WTC11 (cell line): ENCODE results near the gene RYR2. TPM values are rescaled to one million over a fixed set of nuclear protein-coding genes. Genes with fewer than 3 reads are reported as not detected.

ENCODE experiments used
- ATAC-seq: fragments of 200-7000 bp; cut with Tn5 transposase; 2 replicates; pipeline ENCODE4 v1.10.0; 2021; ENCODE audit warnings: mild to moderate bottlenecking, moderate library complexity
- CTCF ChIA-PET: fragments of 300-600 bp; sonication (Branson Sonifier 250); formaldehyde crosslinking; loops from one replicate; lab custom pipeline; 2021; ENCODE audit warnings: antibody characterized with exemption; lab: Charles Lee
- POLR2A ChIA-PET: fragments of 350-600 bp; sonication (Branson Sonifier 250); formaldehyde crosslinking; loops from one replicate; lab custom pipeline; 2021; ENCODE audit warnings: antibody characterized with exemption; lab: Charles Lee
- DNase-seq: peaks from one replicate; pipeline ENCODE4 v3.0.0; 2021; ENCODE audit warnings: low spot score
- H3K27ac Mint-ChIP-seq: 2 replicates; pipeline ENCODE4 v1.8.0; 2021; ENCODE audit warnings: mixed read lengths
- H3K27me3 Mint-ChIP-seq: 2 replicates; pipeline ENCODE4 v1.8.0; 2021; ENCODE audit warnings: low read depth, mild to moderate bottlenecking, moderate library complexity, mixed read lengths
- H3K36me3 Mint-ChIP-seq: 2 replicates; pipeline ENCODE4 v1.8.0; 2021; ENCODE audit warnings: mixed read lengths
- H3K4me1 Mint-ChIP-seq: 2 replicates; pipeline ENCODE4 v1.8.0; 2022; ENCODE audit warnings: mixed read lengths
- H3K4me3 Mint-ChIP-seq: 2 replicates; pipeline ENCODE4 v1.8.0; 2021; ENCODE audit warnings: mild to moderate bottlenecking, moderate library complexity, mixed read lengths
- H3K9me3 Mint-ChIP-seq: 2 replicates; pipeline ENCODE4 v1.8.0; 2021; ENCODE audit warnings: mixed read lengths
- CREM ChIP-seq: sonication (generic); formaldehyde crosslinking; IDR thresholded peaks from 2 replicates; pipeline ENCODE4 v1.8.1; 2022; ENCODE audit warnings: mild to moderate bottlenecking, missing genetic modification reagents, moderate library complexity
- FOXJ3 ChIP-seq: sonication (generic); formaldehyde crosslinking; IDR thresholded peaks from 2 replicates; pipeline ENCODE4 v1.9.0; 2021; ENCODE audit warnings: missing genetic modification reagents, mild to moderate bottlenecking, borderline replicate concordance
- GRHL2 ChIP-seq: fragments of 250-450 bp; sonication (Bioruptor Pico); IDR thresholded peaks from 2 replicates; pipeline ENCODE4 v1.8.0; 2022; ENCODE audit warnings: mild to moderate bottlenecking, moderate library complexity; ENCODE audit not compliant: insufficient replicate concordance, severe bottlenecking
- GTF2I ChIP-seq: fragments of 250-450 bp; sonication (Bioruptor Pico); conservative IDR thresholded peaks from 2 replicates; pipeline ENCODE4 v1.4.0; 2021; ENCODE audit warnings: mild to moderate bottlenecking
- JUN ChIP-seq: sonication (generic); formaldehyde crosslinking; IDR thresholded peaks from 2 replicates; pipeline ENCODE4 v1.8.0; 2023; ENCODE audit warnings: mild to moderate bottlenecking, missing genetic modification reagents
- MXD4 ChIP-seq: fragments of 250-450 bp; sonication (Bioruptor Pico); IDR thresholded peaks from 2 replicates; pipeline ENCODE4 v1.8.0; 2021; ENCODE audit warnings: mild to moderate bottlenecking, moderate library complexity, borderline replicate concordance
- NR1H2 ChIP-seq: sonication (generic); formaldehyde crosslinking; IDR thresholded peaks from 2 replicates; pipeline ENCODE4 v1.9.0; 2021; ENCODE audit warnings: mild to moderate bottlenecking, moderate library complexity, missing genetic modification reagents
- NR2C2 ChIP-seq: sonication (generic); formaldehyde crosslinking; IDR thresholded peaks from 2 replicates; pipeline ENCODE4 v1.8.0; 2022; ENCODE audit warnings: mild to moderate bottlenecking, missing genetic modification reagents
- OVOL2 ChIP-seq: fragments of 250-450 bp; sonication (Bioruptor Pico); IDR thresholded peaks from 2 replicates; pipeline ENCODE4 v1.9.0; 2021; ENCODE audit warnings: mild to moderate bottlenecking, borderline replicate concordance
- TEAD4 ChIP-seq: sonication (generic); formaldehyde crosslinking; IDR thresholded peaks from 2 replicates; pipeline ENCODE4 v1.8.0; 2022; ENCODE audit warnings: mild to moderate bottlenecking, missing genetic modification reagents
- ZBTB21 ChIP-seq: sonication (generic); formaldehyde crosslinking; IDR thresholded peaks from 2 replicates; pipeline ENCODE4 v1.8.1; 2023; ENCODE audit warnings: mild to moderate bottlenecking, missing genetic modification reagents, borderline replicate concordance
- ZNF121 ChIP-seq: sonication (generic); formaldehyde crosslinking; IDR thresholded peaks from 2 replicates; pipeline ENCODE4 v1.8.0; 2023; ENCODE audit warnings: missing genetic modification reagents
- ZNF219 ChIP-seq: sonication (generic); formaldehyde crosslinking; IDR thresholded peaks from 2 replicates; pipeline ENCODE4 v1.8.0; 2023; ENCODE audit warnings: missing genetic modification reagents, mild to moderate bottlenecking, borderline replicate concordance
- ZNF263 ChIP-seq: sonication (generic); formaldehyde crosslinking; IDR thresholded peaks from 2 replicates; pipeline ENCODE4 v1.8.1; 2022; ENCODE audit warnings: low read depth, mild to moderate bottlenecking, moderate library complexity, missing genetic modification reagents
- total RNA-seq: library from RNA; stranded (reverse); gene quantifications from 3 replicates; pipeline ENCODE4 v1.2.3, GENCODE V29; 2021
- TF ChIP-seq, protein P1 (sequence below): sonication (generic); formaldehyde crosslinking; IDR thresholded peaks from 2 replicates; pipeline ENCODE4 v1.8.0; 2023; ENCODE audit warnings: missing genetic modification reagents, mild to moderate bottlenecking, borderline replicate concordance
- TF ChIP-seq, protein P2 (sequence below): sonication (generic); formaldehyde crosslinking; conservative IDR thresholded peaks from 2 replicates; pipeline ENCODE4 v1.8.1; 2023; ENCODE audit warnings: mild to moderate bottlenecking, low read depth, missing genetic modification reagents, moderate library complexity
- TF ChIP-seq, protein P3 (sequence below): sonication (generic); formaldehyde crosslinking; conservative IDR thresholded peaks from 2 replicates; pipeline ENCODE4 v1.8.1; 2022; ENCODE audit warnings: mild to moderate bottlenecking, missing genetic modification reagents
- TF ChIP-seq, protein P4 (sequence below): fragments of 250-450 bp; sonication (Bioruptor Pico); IDR thresholded peaks from 2 replicates; pipeline ENCODE4 v1.9.0; 2021; ENCODE audit warnings: moderate library complexity, mild to moderate bottlenecking, inconsistent platforms, borderline replicate concordance
- TF ChIP-seq, protein P5 (sequence below): sonication (generic); formaldehyde crosslinking; IDR thresholded peaks from 2 replicates; pipeline ENCODE4 v1.8.1; 2023; ENCODE audit warnings: mild to moderate bottlenecking, missing genetic modification reagents, moderate library complexity
- TF ChIP-seq, protein P6 (sequence below): fragments of 200-600 bp; IDR thresholded peaks from 2 replicates; pipeline ENCODE4 v1.8.0; 2022; ENCODE audit warnings: antibody characterized with exemption
- TF ChIP-seq, protein P7 (sequence below): sonication (generic); formaldehyde crosslinking; IDR thresholded peaks from 2 replicates; pipeline ENCODE4 v1.8.1; 2022; ENCODE audit warnings: low read depth, missing genetic modification reagents, borderline replicate concordance
- TF ChIP-seq, protein P8 (sequence below): sonication (generic); formaldehyde crosslinking; IDR thresholded peaks from 2 replicates; pipeline ENCODE4 v1.8.0; 2022; ENCODE audit warnings: mild to moderate bottlenecking, missing genetic modification reagents

RYR2 gene
- total RNA-seq, 1 experiment from 2014 or later: 7.9 TPM

DNA sequence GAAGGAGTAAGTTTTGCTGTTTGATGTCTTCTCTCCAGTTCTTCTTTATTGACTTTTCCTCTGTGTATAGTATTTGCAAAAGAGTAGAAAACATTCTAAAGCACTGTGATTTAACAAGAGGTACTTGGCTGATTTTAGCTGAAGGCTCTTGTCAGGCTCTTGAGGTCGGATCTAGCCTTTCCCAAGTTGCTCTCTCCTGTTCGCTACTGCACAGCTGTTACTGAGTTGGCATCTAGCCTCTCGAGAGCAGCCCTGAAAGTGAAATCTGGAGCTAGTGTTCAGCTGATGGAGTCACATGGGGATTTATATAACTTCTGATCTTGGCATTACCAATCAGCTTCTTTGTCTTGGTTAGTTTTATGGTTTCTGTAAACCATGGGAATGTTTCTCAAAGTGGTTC is 193.1 kb downstream of the RYR2 start (continued):
- TF ChIP-seq, protein P1, sequence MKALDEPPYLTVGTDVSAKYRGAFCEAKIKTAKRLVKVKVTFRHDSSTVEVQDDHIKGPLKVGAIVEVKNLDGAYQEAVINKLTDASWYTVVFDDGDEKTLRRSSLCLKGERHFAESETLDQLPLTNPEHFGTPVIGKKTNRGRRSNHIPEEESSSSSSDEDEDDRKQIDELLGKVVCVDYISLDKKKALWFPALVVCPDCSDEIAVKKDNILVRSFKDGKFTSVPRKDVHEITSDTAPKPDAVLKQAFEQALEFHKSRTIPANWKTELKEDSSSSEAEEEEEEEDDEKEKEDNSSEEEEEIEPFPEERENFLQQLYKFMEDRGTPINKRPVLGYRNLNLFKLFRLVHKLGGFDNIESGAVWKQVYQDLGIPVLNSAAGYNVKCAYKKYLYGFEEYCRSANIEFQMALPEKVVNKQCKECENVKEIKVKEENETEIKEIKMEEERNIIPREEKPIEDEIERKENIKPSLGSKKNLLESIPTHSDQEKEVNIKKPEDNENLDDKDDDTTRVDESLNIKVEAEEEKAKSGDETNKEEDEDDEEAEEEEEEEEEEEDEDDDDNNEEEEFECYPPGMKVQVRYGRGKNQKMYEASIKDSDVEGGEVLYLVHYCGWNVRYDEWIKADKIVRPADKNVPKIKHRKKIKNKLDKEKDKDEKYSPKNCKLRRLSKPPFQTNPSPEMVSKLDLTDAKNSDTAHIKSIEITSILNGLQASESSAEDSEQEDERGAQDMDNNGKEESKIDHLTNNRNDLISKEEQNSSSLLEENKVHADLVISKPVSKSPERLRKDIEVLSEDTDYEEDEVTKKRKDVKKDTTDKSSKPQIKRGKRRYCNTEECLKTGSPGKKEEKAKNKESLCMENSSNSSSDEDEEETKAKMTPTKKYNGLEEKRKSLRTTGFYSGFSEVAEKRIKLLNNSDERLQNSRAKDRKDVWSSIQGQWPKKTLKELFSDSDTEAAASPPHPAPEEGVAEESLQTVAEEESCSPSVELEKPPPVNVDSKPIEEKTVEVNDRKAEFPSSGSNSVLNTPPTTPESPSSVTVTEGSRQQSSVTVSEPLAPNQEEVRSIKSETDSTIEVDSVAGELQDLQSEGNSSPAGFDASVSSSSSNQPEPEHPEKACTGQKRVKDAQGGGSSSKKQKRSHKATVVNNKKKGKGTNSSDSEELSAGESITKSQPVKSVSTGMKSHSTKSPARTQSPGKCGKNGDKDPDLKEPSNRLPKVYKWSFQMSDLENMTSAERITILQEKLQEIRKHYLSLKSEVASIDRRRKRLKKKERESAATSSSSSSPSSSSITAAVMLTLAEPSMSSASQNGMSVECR: no peak
- TF ChIP-seq CREM (CRISPR knock-in tag) (no peak), JUN (CRISPR knock-in tag) (no peak), ZNF263 (CRISPR knock-in tag) (no peak)
- TF ChIP-seq, protein P2, sequence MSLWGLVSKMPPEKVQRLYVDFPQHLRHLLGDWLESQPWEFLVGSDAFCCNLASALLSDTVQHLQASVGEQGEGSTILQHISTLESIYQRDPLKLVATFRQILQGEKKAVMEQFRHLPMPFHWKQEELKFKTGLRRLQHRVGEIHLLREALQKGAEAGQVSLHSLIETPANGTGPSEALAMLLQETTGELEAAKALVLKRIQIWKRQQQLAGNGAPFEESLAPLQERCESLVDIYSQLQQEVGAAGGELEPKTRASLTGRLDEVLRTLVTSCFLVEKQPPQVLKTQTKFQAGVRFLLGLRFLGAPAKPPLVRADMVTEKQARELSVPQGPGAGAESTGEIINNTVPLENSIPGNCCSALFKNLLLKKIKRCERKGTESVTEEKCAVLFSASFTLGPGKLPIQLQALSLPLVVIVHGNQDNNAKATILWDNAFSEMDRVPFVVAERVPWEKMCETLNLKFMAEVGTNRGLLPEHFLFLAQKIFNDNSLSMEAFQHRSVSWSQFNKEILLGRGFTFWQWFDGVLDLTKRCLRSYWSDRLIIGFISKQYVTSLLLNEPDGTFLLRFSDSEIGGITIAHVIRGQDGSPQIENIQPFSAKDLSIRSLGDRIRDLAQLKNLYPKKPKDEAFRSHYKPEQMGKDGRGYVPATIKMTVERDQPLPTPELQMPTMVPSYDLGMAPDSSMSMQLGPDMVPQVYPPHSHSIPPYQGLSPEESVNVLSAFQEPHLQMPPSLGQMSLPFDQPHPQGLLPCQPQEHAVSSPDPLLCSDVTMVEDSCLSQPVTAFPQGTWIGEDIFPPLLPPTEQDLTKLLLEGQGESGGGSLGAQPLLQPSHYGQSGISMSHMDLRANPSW (CRISPR knock-in tag): no peak
- TF ChIP-seq, all 79 proteins: peak for 0

DNA sequence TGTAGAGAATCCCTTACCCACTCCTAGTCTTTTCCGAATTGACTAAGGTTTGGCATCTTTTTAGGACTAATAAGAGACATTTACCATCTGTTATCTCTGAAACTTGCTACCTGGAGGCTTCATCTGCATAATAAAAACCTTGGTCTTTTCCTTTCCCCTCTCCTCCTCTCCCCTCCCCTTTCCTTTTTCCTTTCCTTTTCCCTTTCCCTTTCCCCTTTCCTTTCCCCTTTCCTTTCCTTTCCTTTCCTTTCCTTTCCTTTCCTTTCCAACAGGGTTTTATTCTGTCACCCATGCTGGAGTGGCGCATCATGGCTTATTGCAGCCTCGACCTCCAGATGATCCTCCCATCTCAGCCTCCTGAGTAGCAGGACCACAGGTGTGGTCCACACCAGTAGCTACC is 195.7 kb downstream of the RYR2 start:
- ChIA-PET CTCF (no interaction called here), POLR2A (no interaction called here)
- Mint-ChIP-seq H3K4me3 (no peak overlapping the region), H3K27ac (no peak overlapping the region), H3K36me3 (peaks cover 9% of the 10 kb centered on the region), H3K9me3 (peaks cover 18% of the 10 kb centered on the region), H3K4me1 (peaks cover 74% of the 10 kb centered on the region), H3K27me3 (no peaks in the 10 kb centered on the region)
- ATAC-seq (no peak), DNase-seq (no peak)
- TF ChIP-seq, protein P3, sequence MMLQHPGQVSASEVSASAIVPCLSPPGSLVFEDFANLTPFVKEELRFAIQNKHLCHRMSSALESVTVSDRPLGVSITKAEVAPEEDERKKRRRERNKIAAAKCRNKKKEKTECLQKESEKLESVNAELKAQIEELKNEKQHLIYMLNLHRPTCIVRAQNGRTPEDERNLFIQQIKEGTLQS (CRISPR knock-in tag): no peak
- no peak for TF ChIP-seq MXD4 (CRISPR knock-in tag)
- TF ChIP-seq, protein P4, sequence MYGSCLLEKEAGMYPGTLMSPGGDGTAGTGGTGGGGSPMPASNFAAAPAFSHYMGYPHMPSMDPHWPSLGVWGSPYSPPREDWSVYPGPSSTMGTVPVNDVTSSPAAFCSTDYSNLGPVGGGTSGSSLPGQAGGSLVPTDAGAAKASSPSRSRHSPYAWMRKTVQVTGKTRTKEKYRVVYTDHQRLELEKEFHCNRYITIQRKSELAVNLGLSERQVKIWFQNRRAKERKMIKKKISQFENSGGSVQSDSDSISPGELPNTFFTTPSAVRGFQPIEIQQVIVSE (CRISPR knock-in tag): no peak
- no peak for TF ChIP-seq GTF2I (CRISPR knock-in tag)
- no peak for TF ChIP-seq ZNF121 (CRISPR knock-in tag)
- no peak for TF ChIP-seq NR1H2 (CRISPR knock-in tag)
- no peak for TF ChIP-seq ZBTB21
- no peak for TF ChIP-seq TEAD4 (CRISPR knock-in tag)
- TF ChIP-seq, protein P5, sequence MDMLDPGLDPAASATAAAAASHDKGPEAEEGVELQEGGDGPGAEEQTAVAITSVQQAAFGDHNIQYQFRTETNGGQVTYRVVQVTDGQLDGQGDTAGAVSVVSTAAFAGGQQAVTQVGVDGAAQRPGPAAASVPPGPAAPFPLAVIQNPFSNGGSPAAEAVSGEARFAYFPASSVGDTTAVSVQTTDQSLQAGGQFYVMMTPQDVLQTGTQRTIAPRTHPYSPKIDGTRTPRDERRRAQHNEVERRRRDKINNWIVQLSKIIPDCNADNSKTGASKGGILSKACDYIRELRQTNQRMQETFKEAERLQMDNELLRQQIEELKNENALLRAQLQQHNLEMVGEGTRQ (CRISPR knock-in tag): no peak
- TF ChIP-seq, protein P6, sequence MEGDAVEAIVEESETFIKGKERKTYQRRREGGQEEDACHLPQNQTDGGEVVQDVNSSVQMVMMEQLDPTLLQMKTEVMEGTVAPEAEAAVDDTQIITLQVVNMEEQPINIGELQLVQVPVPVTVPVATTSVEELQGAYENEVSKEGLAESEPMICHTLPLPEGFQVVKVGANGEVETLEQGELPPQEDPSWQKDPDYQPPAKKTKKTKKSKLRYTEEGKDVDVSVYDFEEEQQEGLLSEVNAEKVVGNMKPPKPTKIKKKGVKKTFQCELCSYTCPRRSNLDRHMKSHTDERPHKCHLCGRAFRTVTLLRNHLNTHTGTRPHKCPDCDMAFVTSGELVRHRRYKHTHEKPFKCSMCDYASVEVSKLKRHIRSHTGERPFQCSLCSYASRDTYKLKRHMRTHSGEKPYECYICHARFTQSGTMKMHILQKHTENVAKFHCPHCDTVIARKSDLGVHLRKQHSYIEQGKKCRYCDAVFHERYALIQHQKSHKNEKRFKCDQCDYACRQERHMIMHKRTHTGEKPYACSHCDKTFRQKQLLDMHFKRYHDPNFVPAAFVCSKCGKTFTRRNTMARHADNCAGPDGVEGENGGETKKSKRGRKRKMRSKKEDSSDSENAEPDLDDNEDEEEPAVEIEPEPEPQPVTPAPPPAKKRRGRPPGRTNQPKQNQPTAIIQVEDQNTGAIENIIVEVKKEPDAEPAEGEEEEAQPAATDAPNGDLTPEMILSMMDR: no peak
- no peak for TF ChIP-seq ZNF219 (CRISPR knock-in tag)
- TF ChIP-seq FOXJ3 (CRISPR knock-in tag): no peak
- no peak for TF ChIP-seq NR2C2 (CRISPR knock-in tag)
- TF ChIP-seq, protein P7, sequence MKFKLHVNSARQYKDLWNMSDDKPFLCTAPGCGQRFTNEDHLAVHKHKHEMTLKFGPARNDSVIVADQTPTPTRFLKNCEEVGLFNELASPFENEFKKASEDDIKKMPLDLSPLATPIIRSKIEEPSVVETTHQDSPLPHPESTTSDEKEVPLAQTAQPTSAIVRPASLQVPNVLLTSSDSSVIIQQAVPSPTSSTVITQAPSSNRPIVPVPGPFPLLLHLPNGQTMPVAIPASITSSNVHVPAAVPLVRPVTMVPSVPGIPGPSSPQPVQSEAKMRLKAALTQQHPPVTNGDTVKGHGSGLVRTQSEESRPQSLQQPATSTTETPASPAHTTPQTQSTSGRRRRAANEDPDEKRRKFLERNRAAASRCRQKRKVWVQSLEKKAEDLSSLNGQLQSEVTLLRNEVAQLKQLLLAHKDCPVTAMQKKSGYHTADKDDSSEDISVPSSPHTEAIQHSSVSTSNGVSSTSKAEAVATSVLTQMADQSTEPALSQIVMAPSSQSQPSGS: no peak
- no peak for TF ChIP-seq OVOL2 (CRISPR knock-in tag)
- TF ChIP-seq GRHL2: no peak
- TF ChIP-seq, protein P8, sequence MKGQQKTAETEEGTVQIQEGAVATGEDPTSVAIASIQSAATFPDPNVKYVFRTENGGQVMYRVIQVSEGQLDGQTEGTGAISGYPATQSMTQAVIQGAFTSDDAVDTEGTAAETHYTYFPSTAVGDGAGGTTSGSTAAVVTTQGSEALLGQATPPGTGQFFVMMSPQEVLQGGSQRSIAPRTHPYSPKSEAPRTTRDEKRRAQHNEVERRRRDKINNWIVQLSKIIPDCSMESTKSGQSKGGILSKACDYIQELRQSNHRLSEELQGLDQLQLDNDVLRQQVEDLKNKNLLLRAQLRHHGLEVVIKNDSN (CRISPR knock-in tag): no peak
